Activated CD4-positive, alpha-beta T cell treated with anti-CD3 and anti-CD28 coated beads, Interleukin-2, Interleukin-4, amounts not matched to agents 100 ng/mL and 50 ng/mL, durations not matched to agents 16 hours and 8 hours (primary cell): Measurements from ENCODE around the gene MAP3K20.

Experiments
- DNase-seq: peaks from one replicate; pipeline ENCODE4 v3.0.0-alpha.2; 2020; ENCODE audit warnings: low spot score

MAP3K20 gene

DNA sequence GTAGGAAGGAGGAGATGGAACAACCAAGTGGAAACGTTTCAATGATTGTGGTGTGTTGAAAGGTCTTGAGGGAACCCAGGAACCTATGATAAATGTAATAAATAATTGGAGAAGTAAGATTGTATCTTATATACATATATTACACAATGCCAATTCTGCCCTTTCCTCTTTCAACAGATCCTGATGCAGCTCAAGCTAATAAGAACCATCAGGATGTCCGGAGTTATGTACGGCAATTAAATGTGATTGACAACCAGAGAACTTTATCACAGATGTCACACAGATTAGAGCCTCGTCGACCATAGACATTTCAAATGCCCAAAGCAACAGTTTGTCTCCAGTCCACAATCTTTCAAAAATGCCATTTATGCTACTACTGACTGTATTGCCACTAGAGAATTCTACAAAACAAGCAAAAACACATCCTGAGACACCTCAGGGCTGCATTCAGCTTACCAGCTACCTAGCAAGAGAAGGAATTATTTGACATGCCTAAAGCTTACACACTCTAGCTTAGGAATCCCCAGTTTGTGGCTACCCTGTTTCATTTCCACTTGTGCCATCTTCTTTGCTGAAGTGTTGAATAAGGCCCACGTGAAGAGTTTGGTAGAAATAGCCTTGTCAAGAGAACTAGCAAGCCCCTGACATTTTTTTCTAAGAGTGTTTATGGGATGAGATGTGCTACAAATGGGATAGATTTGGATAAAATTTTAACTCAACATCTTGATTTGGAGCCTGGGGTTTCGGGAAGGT is 24.0 kb upstream of the MAP3K20 start:
- no peak for DNase-seq

DNA sequence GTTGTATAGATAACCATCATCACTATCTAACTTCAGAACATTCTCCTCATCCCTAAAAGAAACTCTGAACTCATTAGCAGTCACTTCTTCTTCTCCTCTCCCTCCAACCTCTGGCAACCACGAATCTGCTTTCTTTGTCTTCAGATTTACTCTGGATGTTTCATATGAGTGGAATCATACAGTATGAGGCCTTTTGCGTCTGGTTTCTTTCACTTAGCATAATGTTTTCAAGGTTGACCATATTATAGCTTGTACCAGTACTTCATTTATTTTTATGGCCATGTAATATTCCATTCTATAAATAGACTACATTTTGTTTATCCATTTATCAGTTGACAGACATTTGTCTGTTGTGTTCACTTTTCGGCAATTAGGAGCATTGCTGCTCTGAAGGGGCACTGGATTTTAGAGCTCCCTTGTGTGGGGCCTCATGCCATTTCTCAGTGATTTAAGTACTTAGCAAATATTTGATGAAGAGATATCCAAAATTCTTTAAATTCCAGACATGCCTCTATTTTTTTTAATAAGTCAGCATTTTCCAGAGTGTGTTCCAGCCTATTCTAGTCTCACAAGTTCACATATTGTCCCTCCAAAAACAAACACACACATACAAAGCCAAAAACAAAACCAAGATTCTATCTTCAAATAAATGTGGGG is 22.5 kb upstream of the MAP3K20 start:
- no peak for DNase-seq

DNA sequence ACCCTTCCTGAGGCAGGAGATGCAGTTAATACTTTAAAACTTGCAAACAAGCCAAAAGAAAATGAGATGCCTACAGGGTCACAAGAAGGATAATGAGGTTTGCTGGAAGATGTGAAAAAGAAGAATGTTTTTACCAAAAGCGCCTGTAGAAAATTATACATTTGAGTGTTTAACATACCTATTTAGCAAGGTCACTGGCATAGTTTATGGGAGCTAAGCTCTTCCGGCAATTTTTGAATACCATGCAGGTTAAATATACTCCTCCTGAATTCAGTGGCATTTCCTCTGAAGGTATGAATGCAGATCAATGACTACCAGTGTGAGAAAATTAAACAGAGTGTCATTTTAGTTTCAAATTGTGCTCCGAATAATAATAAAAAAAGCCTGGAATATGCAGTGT is 21.2 kb upstream of the MAP3K20 start:
- no peak for DNase-seq

DNA sequence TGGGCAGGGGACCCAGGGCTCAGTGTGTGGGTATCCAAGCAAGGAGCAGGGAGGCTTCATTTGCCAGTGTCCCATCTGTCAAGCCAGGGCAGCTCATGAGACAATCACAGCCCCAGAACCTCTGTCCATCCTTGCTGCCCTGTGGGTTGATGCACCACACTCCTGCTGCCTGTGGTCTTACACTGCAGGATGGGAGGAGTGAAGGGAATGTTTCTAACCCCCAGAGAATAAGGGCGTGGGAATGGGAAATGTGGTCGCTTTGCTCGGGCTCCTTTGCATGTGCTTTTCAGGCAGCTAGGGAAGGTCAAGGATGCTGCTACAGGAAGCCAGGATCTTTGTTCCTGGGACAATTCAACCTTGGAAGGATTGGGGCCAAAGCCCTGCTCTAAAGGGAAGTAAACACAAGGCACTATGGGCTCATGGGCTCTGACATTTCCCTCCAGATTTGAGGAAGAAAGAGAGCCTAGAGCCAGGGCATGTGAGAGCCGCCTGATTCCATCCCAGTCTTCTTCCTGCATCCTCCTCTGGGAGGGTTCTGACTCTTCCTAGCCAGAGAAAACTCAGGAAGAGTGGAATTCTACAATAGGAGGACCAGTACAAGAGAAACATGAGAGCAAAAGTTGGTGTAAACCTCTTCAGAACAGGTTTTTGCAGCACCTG is 18.8 kb upstream of the MAP3K20 start:
- no peak for DNase-seq

GRCh38 chr2:173058097-173058496 is 17.5 kb upstream of the MAP3K20 start:
- DNase-seq: no peak

DNA sequence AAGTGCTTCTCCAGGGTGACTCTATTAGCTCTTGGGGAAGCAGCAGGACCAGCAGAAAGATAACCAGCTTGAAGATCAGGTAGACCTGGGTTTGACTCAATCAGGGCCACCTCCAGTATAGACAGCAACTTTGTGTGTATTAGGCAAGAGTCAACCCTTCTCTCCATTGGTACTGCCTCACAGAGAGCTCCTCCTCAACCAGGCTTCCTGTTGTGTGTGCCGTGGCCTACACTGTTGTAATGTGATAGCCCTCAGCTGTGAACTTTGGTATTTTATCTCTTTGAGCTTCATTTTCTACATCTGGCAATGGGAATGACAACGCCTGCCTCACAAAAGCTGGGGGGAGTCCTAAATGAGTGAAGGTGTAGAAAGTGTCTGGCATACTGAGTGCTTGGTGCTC is 17.0 kb upstream of the MAP3K20 start:
- DNase-seq: no peak

DNA sequence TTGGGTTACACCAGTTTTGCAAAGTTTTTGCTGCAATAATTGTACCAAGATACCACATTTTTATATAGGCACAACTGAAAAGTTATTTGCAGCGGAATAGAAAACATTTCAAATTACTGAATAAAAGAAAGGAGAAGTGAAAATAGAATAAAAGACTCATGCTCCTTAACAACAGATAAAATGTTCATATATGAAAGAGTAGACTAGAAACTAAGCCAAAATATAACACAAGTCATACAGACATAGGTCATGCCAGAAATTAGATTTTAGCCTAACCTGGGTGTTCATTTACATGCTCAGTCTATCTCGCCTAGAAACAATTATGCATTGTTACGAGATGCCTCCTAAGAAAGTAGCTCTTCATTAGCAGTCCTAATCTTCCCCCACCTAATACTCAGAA is 16.4 kb upstream of the MAP3K20 start:
- no peak for DNase-seq

DNA sequence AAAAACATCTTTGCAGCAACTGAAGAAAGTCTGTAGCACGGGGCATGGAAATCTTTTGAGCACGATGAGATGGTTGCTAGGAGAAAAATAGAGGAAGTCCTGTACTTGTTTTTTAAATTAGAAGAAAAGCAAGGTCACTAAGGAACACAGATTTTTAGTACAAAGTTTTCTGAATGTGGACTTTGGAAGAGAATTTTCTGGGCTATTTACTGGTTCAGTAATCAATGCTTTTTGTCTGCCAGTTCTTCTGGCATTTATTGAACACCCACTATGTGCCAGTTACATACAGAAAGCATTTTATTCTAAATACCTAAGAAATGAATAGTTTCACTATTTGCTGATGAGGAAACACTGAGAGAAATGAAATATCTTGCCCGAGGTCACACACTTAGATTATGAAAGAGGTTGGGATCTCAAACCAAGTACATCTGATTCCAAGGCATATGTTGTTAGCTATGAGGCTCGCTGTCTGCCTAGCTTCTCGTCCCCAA is 15.6 kb upstream of the MAP3K20 start:
- DNase-seq: no peak

DNA sequence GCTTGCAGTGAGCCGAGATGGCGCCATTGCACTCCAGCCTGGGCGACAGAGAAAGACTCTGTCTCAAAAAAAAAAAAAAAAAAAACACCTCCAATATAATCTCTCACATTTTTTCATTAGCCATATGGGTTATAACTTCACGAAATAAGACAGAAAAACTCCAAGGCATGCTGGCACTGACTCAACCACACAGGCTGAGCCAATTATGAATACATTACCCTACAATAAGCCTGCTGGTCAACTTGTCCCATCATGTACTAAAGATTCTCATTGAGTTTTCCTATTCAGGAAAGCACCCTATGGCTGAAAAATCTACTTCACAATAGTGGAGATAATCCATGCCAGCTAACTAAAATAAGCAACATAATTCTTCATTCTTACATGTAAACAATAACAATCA is 12.8 kb upstream of the MAP3K20 start:
- no peak for DNase-seq

DNA sequence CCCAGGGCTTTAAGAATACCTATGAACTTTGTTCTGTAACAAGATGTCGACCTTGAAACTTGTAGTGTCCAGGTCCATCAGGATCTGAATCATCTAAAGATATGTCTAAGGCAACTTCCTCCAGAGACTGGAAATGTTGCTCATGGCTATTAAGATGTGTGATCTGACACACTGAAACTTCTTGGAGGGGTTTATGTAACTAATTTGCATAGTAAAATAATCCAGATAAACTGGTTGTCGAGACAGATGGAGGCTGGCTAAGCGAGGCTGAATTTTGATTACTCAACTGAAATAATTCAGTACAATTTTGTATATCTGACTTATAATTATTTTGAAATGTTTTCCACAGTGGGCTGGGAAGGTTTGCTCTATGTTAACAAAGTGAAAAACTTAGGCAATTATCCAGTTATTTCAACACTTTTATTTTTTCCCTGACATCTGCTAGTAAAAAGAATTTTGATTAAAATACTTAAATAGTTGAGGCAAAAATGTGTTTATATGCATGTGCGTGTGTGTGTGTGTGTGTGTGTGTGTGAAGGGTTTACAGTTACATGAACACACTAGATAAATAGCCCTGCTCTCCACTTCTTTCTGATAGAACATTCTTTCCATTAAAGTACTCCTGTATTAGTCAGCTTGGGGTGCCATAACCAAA is 11.4 kb upstream of the MAP3K20 start:
- DNase-seq: no peak

DNA sequence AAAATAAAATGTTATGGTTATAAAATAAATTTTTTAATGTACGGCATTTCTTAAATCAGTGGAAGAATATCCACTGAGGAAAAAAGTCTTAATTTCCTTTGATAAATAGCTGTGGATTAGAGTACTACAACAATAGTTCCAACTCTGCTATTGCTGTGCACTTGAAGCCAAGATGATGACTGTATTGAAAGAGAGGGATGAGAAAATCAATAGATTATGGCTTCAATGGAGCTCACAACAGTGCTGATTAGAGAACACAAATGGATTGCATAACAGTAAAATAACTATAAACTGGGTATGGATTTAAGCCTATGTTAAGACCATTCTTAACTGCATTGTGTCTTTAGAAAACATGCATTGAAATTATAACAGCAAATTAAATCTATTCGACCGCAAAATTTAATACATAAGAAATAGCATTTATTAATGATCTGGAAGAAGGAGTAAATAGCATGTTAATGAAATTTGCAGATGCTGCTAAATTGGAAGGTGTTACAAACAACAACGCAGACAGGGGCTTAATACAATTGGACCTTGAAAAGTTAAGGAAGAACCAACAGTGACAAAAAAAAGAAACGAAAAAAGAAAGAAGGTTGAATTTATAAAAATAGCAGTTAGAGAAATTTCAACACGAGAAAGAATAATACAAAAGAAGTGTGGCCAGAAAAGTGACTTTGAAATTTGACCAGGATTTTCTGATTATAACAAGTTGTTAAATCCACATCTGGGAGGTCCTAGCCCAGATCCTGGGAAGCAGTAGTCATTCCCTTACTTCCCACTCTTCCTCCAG is 8.6 kb upstream of the MAP3K20 start:
- no peak for DNase-seq

DNA sequence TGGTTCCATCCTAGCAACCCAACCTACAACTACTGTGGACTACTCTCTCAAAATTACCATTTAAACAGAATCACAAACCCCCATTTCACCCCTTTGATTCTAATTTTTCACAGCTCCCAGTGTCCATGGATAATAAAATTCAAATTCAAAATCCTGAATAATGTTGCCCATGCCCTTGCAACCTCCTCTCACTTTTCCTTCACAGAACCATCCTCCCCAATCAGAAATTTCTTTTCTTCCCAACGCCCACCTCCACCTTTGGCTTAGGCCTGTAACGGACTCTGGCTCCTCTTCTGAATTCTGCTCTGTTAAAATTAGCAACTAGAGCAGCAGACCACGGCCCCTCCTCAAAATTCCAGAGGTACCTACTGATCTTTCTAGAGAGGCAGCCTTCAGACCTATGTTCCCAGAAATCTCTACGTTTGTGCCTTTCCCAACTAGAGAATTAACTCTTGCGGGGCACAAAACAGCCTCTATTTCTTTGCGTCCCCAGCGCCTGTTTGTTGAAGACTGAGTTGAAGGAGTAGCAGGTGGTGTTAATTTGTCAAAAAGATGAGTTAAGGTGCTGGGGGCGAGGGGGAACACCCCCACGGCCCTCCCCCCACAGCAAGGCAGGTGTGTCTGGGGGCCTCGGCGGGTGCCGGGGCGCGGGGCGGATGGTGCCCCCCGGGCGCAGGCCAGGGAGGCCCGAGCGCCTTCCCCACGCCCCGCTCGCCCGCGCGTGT is 428 bp upstream of the MAP3K20 start:
- DNase-seq: no peak

DNA sequence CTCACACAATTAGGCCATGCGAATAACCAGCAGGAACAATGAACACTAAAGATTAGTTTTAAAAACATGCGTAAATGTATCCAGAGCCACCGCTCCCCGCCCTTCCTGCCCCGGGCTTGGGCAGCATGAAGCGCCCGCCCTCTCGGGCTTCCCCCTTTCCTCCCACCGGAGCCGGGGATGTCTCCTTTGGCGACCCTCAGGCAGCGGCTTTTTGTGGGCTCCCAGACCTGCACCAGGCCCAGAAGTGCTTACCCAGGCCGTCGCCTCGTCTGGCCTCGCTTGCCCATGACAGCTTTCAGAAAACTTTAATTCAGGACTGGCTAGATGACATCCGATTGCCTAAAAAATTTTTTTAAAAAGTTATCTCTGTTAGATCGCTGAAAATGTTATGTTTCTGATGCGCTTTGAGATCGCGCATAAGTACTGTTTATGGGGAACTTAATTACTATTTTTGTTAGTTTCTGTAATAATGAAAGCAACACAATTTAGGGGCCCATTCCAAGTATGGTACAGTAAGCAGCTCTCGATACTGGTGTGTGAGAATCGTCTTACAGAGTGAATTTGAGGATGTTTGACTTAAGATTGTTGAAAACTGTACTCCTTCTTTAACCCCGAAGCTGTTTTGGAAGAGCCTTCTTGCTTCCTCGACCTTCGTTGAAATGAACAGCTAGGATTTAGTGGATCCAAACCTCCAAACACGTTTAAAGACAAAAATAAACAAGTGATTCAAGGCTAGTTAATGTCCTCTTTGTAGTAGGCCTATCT is 1.1 kb downstream of the MAP3K20 start:
- no peak for DNase-seq

- no peak for DNase-seq
These were observed 2.0 kb downstream of the MAP3K20 start for GRCh38 chr2:173077506-173078177.

DNA sequence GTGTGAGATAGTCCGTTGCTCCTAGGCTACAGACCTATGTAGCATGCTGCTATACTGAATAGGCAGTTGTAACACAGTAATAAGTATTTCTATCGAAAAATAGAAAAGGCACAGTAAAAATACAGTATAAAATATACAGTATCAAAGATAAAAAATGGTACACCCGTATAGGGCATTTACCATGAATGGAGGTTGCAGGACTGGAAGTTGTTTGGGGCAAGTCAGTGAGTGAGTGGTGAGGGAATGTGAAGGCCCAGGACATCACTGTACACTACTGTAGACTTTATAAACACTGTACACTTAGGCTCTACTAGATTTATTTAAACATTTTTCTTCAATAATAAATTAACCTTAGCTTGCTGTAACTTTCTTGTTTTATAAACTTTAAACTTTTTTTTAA is 3.5 kb downstream of the MAP3K20 start:
- DNase-seq: no peak

- DNase-seq: no peak
These were observed 4.6 kb downstream of the MAP3K20 start for GRCh38 chr2:173079973-173080860.

DNA sequence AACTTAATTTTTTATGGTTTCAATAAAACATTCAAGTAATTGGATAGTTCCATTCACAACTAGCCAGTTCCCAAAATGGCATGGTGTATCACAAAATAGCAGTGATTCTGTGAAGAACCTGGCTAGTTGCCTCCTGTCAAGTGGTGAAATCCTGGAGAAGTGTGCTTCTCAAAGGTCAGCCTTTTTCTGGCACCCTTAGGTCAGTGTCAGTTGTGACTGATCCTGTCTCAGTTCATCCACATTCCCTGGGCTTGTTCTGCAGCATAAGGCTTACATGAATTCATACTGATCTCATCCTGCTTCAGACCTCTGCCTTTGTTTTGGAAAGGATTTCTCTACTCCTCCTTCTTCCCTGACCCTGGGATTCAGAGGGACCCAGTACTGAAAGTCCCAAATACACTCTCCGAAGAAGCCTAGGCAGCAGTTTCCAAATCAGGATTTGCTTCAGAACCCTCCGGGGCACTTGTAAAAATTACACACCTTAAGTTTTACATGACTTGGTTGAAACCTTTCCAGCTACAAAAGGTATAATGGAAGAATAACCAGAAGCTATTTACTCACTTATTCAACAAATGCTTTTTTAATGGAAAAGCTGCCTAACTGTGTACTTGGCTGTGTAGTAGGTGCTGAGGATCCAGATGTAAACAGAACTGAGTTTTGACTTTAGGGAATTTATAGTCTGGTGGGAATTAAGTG is 11.0 kb downstream of the MAP3K20 start:
- no peak for DNase-seq

DNA sequence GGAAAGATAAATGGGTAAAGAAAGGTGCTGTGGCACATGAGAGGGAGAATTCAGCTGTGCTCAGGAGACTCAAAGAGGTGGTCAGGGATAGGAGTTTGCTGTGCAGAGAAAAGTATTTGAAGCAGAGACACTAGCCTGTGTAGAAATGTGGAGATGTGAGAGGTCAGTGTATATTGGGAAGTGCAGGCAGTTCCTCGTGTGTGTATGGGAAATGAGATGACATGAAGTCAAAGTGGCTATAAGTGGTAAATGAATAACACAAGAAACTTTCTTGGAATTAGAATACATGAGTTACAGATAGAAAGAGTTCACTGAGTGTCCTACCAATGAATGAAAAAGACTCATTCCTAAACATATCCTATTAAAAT is 11.6 kb downstream of the MAP3K20 start:
- no peak for DNase-seq
